CMK (cell line): ENCODE results near the gene DSCAM.

ENCODE experiments used
- DNase-seq: peaks from one replicate; pipeline ENCODE4 v3.0.0-alpha.2; 2010; ENCODE audit warnings: low read depth

Gene DSCAM

GRCh38 chr21:40770435-40771055 lies 76.4 kb downstream of the DSCAM start:
- no peak for DNase-seq

DNA sequence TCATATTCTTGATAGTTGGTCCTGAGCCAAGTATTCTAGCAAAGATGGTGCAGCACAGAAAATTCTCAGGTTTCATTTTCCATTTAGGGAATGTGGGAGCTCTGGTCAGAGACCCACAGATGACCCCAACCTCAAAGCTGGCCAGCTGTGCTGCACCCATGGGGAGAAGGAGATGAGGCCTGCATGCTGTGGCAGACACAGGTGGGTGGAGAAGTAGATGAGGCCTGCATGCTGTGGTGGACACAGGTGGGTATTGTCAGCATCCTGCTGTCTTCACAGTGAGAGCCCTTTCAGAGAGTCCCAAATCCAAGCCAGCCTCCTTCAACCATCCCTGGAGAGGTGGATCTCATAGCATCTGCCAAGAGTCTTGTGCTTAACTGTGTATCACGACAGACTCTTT lies 77.7 kb downstream of the DSCAM start:
- DNase-seq = no peak

- DNase-seq = no peak
Observed at GRCh38 chr21:40768056-40768455, 78.9 kb downstream of the DSCAM start.

DNA sequence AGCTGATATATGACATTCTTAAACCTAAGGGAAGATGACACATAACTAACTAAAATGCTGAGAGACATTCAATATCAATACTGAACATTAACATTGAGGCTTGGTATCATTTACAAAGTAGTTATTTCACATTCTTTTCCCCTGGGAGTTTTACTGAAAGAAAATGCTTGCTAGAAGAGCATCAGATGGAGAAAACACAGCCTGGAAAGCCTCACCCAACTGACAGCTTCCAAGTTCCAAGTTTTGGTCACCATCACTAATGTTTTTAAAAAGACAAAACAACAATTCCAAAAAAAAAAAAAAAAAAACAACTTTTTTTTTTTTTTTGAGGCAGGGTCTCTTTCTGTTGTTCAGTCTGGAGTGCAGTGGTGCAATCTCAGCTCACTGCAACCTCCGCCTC lies 80.6 kb downstream of the DSCAM start:
- DNase-seq = no peak

- no peak for DNase-seq
Observed at GRCh38 chr21:40765811-40766210, 81.1 kb downstream of the DSCAM start.

DNA sequence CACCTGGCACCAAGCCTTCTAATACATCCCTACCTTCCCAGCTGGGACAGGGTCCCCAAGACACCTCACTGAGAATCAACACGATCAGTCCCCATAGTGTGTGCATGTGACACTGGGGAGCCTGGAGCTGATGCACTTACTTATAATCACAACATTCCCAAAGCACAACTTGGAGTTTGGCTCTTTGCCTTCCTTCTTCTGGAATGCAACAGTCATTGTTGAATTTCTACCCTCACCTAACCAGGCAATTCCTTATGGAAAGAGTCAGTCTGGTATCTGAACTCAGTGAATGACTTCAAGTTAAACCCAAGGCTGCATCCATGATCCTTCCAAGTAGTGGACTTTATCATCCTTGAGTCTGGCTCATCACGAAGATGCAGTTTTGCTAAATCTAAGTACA lies 86.1 kb downstream of the DSCAM start:
- DNase-seq = no peak

DNA sequence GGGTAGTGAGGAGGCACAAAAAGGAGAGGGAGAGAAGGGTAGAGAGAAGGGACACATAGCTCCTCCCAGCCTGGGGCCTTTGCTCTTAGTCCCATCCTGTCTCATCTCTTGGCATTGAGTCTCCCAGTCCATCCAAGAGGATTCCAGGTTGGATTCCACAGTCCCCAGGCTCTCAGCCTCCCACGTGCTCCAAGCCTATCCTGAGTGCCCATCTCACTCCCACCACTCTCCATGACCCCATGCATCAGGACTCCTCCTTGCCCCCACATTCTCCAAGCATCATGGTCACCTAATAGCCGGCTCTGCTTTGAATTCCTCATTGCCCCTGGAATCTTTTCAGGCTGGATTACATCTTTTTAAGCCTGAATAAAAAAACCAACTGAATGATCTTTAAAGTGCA lies 87.9 kb downstream of the DSCAM start:
- no peak for DNase-seq

- DNase-seq = no peak
Observed at GRCh38 chr21:40757366-40757765, 89.6 kb downstream of the DSCAM start.

- no peak for DNase-seq
Observed at GRCh38 chr21:40754466-40754865, 92.5 kb downstream of the DSCAM start.

DNA sequence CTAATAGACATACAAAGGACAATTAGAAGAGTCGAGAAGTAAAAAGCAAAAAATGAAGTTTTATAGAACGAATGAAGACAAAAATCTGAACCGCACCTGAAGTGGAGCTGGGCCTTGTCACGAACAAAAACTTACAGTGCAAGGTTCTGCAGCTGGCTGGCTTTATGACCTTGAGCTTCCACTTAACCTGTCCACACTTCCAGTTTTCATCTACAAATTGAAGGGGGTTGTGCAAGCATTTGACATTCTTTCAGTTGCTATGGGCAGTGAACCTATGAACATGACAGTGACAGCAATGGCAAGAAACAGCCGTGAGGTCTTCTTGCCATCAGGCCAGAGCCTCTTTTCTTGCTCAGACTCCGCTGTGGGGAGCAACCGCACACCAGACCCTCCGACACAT lies 93.2 kb downstream of the DSCAM start:
- DNase-seq = no peak

- no peak for DNase-seq
Observed at GRCh38 chr21:40752125-40752524, 94.8 kb downstream of the DSCAM start.

GRCh38 chr21:40751221-40751620 lies 95.7 kb downstream of the DSCAM start:
- DNase-seq = no peak

- DNase-seq = no peak
Observed at GRCh38 chr21:40736145-40736544, 110.8 kb downstream of the DSCAM start.

GRCh38 chr21:40733024-40733397 lies 113.9 kb downstream of the DSCAM start:
- no peak for DNase-seq

DNA sequence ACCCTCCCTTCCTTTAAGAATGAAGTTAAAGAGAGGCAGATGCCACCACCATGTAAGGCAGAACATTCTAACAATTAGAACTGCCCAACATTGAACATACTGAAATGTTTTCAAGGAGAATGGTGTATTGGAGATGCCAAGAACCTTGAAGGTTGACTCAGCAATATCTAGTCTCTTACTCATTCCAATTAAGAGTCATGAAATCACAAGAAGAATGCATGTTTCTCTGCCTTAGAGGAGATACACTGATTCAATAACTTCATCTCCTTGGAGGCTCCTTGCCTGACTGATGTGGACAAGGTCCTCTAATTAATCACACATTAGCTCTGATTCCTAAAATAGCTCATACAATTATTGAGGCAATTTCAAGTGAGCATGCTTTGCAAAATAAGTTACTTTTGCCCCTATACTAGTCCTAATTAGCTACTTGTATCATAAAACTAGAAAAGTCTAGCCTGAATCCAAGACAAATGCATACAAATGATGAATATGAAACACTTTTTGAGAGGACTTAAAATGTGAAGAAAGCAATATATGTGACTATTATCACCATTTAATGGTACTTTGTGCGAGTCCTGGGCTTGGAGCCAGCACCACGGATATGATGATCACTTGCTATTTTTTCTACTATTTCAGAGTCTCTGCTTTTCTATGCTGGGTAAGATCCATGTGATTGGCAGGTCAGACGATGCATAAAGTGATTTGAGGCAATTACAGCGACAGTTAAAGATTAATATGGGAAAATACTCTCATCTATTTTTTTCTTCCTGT lies 114.5 kb downstream of the DSCAM start:
- DNase-seq = no peak

- no peak for DNase-seq
Observed at GRCh38 chr21:40731206-40731605, 115.8 kb downstream of the DSCAM start.

GRCh38 chr21:40730426-40730800 lies 116.5 kb downstream of the DSCAM start:
- DNase-seq = no peak

- DNase-seq = no peak
Observed at GRCh38 chr21:40729761-40730425, 117.1 kb downstream of the DSCAM start.

- DNase-seq = no peak
Observed at GRCh38 chr21:40723966-40724365, 123.0 kb downstream of the DSCAM start.

- DNase-seq = no peak
Observed at GRCh38 chr21:40723317-40723716, 123.6 kb downstream of the DSCAM start.

DNA sequence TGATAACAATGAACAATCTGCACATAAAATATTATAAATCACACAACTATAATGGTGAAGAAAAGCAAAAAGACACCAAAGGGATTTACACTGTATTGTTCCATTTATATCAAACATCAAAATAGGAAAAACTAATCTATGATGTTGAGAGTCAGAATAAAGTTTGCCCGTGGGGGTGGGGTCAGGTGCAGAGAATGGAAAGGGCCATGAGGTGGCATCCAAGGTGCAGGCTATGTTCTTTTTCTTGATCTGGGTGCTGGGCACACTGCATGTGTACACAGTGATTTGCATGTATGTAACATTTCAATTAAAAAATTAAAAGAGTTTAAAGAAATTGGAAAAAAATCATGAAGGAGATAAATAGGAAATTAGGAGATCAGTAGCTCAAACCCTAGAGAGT lies 127.3 kb downstream of the DSCAM start:
- no peak for DNase-seq

DNA sequence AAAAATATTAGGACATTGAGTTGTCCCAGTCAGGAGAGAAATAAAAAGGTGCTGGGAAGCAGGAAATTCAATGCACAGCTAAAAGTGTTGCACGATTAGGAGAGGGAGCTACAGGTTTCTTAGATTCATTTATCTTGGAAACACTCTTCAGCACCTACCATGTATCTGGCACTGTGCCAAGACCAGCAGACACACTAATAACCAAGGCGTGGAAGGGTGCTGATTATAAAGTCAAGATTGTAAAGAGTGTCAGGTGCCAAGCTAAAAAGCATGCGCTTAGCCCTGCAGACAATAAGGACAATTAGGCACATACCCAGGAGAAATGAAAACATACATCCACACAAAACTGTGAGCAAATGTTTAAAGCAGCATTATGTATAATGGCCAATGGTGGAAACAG lies 129.9 kb downstream of the DSCAM start:
- DNase-seq = no peak

GRCh38 chr21:40714536-40714935 lies 132.4 kb downstream of the DSCAM start:
- no peak for DNase-seq
